ENCODE measurements around the gene NAB2.

- TF ChIP-seq POLR2A (IDR thresholded peaks at IDR 0.05) (no peak), CTCF (IDR thresholded peaks at IDR 0.05) (no peak)
Measured at GRCh38 chr12:57046086-57046791, 42.7 kb upstream of the NAB2 start.

Data from thyroid gland (tissue), 4 donors.